Activated naive CD4-positive, alpha-beta T cell treated with anti-CD3 and anti-CD28 coated beads for 36 hours (primary cell): ENCODE measurements around the gene ERV3-1. TPM values are rescaled to one million over a fixed set of nuclear protein-coding genes. Genes with fewer than 3 reads are reported as not detected.
"Not testable (repeated sequence)": the region's sequence is repeated elsewhere in the genome, so short reads cannot be mapped to it uniquely, and the experiment has no call there.

Experiments used
- CTCF ChIA-PET: fragments of 350-600 bp; sonication (Branson Sonifier 250); formaldehyde crosslinking; loops from one replicate; lab custom pipeline; 2021; ENCODE audit warnings: antibody characterized with exemption; lab: Charles Lee
- DNase-seq: peaks from one replicate; pipeline ENCODE4 v3.0.0-alpha.2; 2020
- H3K27ac Mint-ChIP-seq: one replicate; pipeline ENCODE4 v1.8.0; 2021; ENCODE audit warnings: mild to moderate bottlenecking, mixed read lengths
- H3K27me3 Mint-ChIP-seq: one replicate; pipeline ENCODE4 v1.8.0; 2021; ENCODE audit warnings: low read depth, mixed read lengths
- H3K36me3 Mint-ChIP-seq: one replicate; pipeline ENCODE4 v1.8.0; 2021; ENCODE audit warnings: low read depth, mixed read lengths
- H3K4me1 Mint-ChIP-seq: one replicate; pipeline ENCODE4 v1.8.0; 2021; ENCODE audit warnings: low read depth, mixed read lengths
- H3K4me3 Mint-ChIP-seq: one replicate; pipeline ENCODE4 v1.8.0; 2021; ENCODE audit warnings: mild to moderate bottlenecking, moderate library complexity, mixed read lengths
- H3K9me3 Mint-ChIP-seq: one replicate; pipeline ENCODE4 v1.8.0; 2021; ENCODE audit warnings: mixed read lengths
- intact Hi-C: fragments of 100-400 bp; cut with micrococcal nuclease; formaldehyde crosslinking; loops from one replicate; pipeline ENCODE4 v1.15.1; 2023
- total RNA-seq, 2 experiments: library from RNA; stranded (reverse); gene quantifications; one replicate each; pipeline ENCODE4 v1.2.3, GENCODE V29; 2021

The ERV3-1 gene
- total RNA-seq, 2 experiments from 2014 or later: 8.9 to 10.6 TPM

GRCh38 chr7:64948774-64949173 lies 57.7 kb downstream of the ERV3-1 start:
- H3K4me3 Mint-ChIP-seq, H3K9me3 Mint-ChIP-seq, H3K36me3 Mint-ChIP-seq, H3K4me1 Mint-ChIP-seq, DNase-seq, CTCF ChIA-PET, H3K27ac Mint-ChIP-seq, intact Hi-C loops: not testable (repeated sequence)
- peaks cover 52% of the 10 kb centered on the region for H3K27me3 Mint-ChIP-seq

GRCh38 chr7:64947252-64948000 lies 59.1 kb downstream of the ERV3-1 start:
- H3K27me3 Mint-ChIP-seq: peaks cover 50% of the 10 kb centered on the region
- H3K9me3 Mint-ChIP-seq: no peaks in the 10 kb centered on the region
- H3K4me3 Mint-ChIP-seq: no peak overlapping the region
- H3K36me3 Mint-ChIP-seq: no peaks in the 10 kb centered on the region
- intact Hi-C loops: loop anchor here (2.0 kb wide), 1 partner anchor 309 kb away; no protein-coding TSS in a partner anchor
- H3K4me1 Mint-ChIP-seq: peaks cover 3% of the 10 kb centered on the region
- no peak overlapping the region for H3K27ac Mint-ChIP-seq
- no peak for DNase-seq
- CTCF ChIA-PET: interaction anchor here (0.6 to 1.8 kb wide), 2 partner anchors 59 kb away, joined by 3 to 5 read pairs; no protein-coding TSS in a partner anchor

DNA sequence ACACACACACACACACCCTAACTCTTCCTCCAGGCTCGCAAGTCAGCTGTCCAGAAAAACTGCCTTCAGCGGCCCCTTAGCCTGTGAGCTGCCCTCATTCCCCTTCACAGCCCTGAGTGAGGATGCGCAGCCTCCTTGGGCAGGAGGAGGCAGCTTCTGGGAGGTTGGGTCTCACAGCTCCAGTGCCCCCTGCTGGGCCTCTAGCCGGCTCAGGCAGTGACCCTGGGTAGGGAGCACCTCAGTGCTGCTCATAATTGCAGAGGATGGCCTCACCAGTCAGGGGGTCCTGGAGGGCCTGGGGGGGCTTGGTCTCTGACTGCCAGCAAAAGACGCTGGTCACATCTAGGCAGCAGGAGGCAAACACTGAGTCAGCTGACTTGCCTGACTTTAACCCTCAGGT lies 59.7 kb downstream of the ERV3-1 start:
- intact Hi-C loops: loop anchor here (1.0 to 2.0 kb wide), 2 partner anchors 58 to 308 kb away; no protein-coding TSS in a partner anchor
- H3K27me3 Mint-ChIP-seq: peaks cover 49% of the 10 kb centered on the region
- H3K4me3 Mint-ChIP-seq: no peak overlapping the region
- peaks cover 3% of the 10 kb centered on the region for H3K4me1 Mint-ChIP-seq
- peaks cover 2% of the 10 kb centered on the region for H3K9me3 Mint-ChIP-seq
- H3K36me3 Mint-ChIP-seq: no peaks in the 10 kb centered on the region
- CTCF ChIA-PET: interaction anchor here (1.8 kb wide), 1 partner anchor 59 kb away, joined by 5 read pairs; no protein-coding TSS in a partner anchor
- DNase-seq: peak; percentile 58
- no peak overlapping the region for H3K27ac Mint-ChIP-seq

- Mint-ChIP-seq H3K4me1 (peaks cover 3% of the 10 kb centered on the region), H3K27me3 (peaks cover 46% of the 10 kb centered on the region), H3K27ac (no peak overlapping the region), H3K4me3 (no peak overlapping the region), H3K36me3 (no peaks in the 10 kb centered on the region), H3K9me3 (peaks cover 2% of the 10 kb centered on the region)
- CTCF ChIA-PET: interaction anchor here (0.6 to 1.8 kb wide), 3 partner anchors 16 to 301 kb away, joined by 3 to 5 read pairs (median 4); no protein-coding TSS in a partner anchor
- no peak for DNase-seq
- intact Hi-C loops: loop anchor here (1.0 to 2.0 kb wide), 2 partner anchors 57 to 307 kb away; no protein-coding TSS in a partner anchor
Measured at GRCh38 chr7:64945503-64946175, 60.8 kb downstream of the ERV3-1 start.

DNA sequence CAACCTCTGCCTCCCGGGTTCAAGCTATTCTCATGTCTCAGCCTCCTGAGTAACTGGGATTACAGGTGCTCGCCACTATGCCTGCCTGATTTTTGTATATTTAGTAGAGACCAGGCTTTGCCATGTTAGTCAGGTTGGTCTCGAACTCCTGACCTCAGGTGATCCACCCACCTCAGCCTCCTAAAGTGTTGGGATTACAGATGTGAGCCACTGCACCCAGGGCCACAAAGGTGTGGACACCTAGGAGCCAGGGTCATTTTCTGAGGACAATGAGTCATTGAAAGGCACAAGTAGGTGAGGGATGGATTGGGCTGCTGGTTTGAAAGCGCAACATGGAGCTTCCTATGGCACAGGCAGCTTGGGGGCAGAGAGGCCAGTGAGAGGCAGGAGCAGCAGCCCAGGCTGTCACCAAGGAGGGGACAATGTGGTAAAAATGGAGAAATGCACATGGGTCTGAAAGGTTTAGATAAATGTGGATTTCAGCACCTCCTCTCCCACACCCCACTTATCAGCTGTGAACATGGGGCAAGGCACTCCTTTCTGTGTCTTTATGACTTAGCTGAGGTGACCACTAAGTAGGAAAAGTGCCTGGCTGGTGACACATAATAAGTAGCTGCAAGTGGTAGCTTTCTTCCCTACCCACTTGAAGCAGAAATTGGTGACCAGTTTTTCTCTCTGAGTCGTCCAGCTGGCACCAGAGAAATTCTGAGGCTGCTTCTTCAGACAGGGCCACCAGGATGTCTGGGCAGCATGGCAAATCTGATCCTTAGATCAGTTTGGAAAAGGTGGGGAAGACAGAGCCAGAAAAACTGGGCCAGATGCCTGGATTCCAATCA lies 61.6 kb downstream of the ERV3-1 start:
- intact Hi-C loops: not testable (repeated sequence)

More for the DNA sequence above, 61.6 kb downstream of the ERV3-1 start:
- not testable (repeated sequence) for H3K27ac Mint-ChIP-seq, H3K4me3 Mint-ChIP-seq, H3K4me1 Mint-ChIP-seq, DNase-seq, H3K36me3 Mint-ChIP-seq, H3K9me3 Mint-ChIP-seq
- CTCF ChIA-PET: interaction anchor here (1.2 kb wide), 1 partner anchor 17 kb away, joined by 4 read pairs; no protein-coding TSS in a partner anchor
- H3K27me3 Mint-ChIP-seq: peaks cover 40% of the 10 kb centered on the region

Other genes with a start within 250 kb of the ERV3-1 start
- 10 to 100 TPM; 10.6 to 10.7 TPM for gene ZNF138, start 212.3 kb downstream of the ERV3-1 start, total RNA-seq
- 10 to 100 TPM; 10.9 to 12.3 TPM for gene ZNF273, start 103.4 kb downstream of the ERV3-1 start, total RNA-seq
- 1 to 10 TPM; 1.7 to 1.8 TPM for gene ZNF117, start 15.7 kb downstream of the ERV3-1 start, total RNA-seq